ENCODE data around the gene APRT. TPM values are rescaled to one million over a fixed set of nuclear protein-coding genes. Genes with fewer than 3 reads are reported as not detected.

APRT gene
- polyA plus RNA-seq, 3 donors, result 123 to 307 (median 233) TPM

DNA sequence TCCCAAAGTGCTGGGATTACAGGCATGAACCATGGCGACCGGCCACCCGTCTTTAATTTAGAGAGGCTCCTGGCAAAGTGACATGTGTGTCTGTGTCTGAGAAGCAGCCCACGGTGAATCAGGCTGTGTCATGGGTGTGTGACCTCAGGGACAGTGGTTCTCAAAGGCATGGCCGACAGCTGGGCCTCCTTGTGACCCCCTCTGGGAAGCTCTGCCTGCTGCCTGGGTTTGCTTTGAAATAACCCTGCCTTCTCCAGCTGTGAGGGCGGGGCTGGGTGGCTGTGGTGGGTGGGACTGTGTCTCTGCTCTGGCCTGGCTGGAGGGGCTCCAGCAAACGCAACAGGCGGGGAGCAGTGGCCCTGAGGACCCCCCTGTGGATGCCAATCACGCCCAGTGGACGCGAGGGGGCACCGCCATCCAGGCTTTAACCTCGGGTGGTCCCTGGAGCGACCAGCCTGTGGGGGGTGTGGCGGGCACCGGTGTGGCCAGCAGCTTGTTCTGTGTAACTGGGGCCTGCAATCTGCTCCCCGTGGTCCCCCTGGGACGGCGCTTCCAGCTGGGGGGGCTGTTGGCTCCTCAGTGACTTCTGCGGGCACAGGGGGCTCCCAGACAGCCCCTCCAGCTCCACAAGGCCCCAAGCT, 8.8 kb upstream of the APRT start:
- Histone ChIP-seq H4K20me1 (ENCODE audit: insufficient read depth, low read length) (peaks cover 10% of the 10 kb centered on the region), H3K36me3 (replicated peaks in 1 of 2; ENCODE audit: control insufficient read depth in 1 of 2, insufficient read depth in 2 of 2, low read length in 2 of 2) (peaks cover 33 to 41% of the 10 kb centered on the region in 2 donors), H2AFZ (ENCODE audit: insufficient read depth, low read depth, low read length, poor library complexity, severe bottlenecking) (no peak overlapping the region), H3K27ac (ENCODE audit: low read depth in 1 of 2, low read length in 2 of 2) (no peak overlapping the region), H3K27me3 (ENCODE audit: control insufficient read depth in 2 of 2, insufficient read depth in 2 of 2, low read length in 2 of 2) (no peaks in the 10 kb centered on the region), H3K9me3 (replicated peaks in 1 of 2; ENCODE audit: control insufficient read depth in 1 of 2, insufficient read depth in 1 of 2, low read length in 2 of 2) (no peaks in the 10 kb centered on the region), H3K4me2 (replicated peaks; ENCODE audit: extremely low read depth, low read length, poor library complexity, severe bottlenecking) (no peak overlapping the region), H3K9ac (ENCODE audit: insufficient read depth, low read length, poor library complexity, severe bottlenecking) (no peak overlapping the region), H3K4me3 (replicated peaks in 1 of 3; ENCODE audit: low read depth in 2 of 3, low read length in 3 of 3) (no peak overlapping the region), H3K79me2 (ENCODE audit: insufficient read depth, low read length) (no peaks in the 10 kb centered on the region), H3K4me1 (ENCODE audit: control insufficient read depth in 1 of 2, insufficient read depth in 2 of 2, low read length in 2 of 2) (no peaks in the 10 kb centered on the region)
- intact Hi-C loops (cut with micrococcal nuclease), result no loop called here
- Mint-ChIP-seq H3K27me3 (ENCODE audit: low read depth in 3 of 3) (no peaks in the 10 kb centered on the region), H3K9me3 (peaks cover 0 to 3% (median 0%) of the 10 kb centered on the region in 7 donors), H3K36me3 (peaks cover 16 to 53% of the 10 kb centered on the region in 2 donors), H3K27ac (no peak overlapping the region), H3K4me3 (no peak overlapping the region), H3K4me1 (no peaks in the 10 kb centered on the region)
- 95% methylated on average over 17 of the region's 20 CpGs for WGBS (ENCODE audit: insufficient coverage)
- no peak for TF ChIP-seq CTCF (IDR thresholded peaks at IDR 0.05)
- DNase-seq, result no peak

- no peak for TF ChIP-seq CTCF (IDR thresholded peaks at IDR 0.05)
- 90% methylated on average over 11 of the region's 16 CpGs for WGBS (ENCODE audit: insufficient coverage)
- intact Hi-C loops (cut with micrococcal nuclease), result loop anchor here in 1 of 2 donors (10.0 kb wide), 1 partner anchor 396 kb away; the partner anchor contains the start of gene ZNF778
Observed at GRCh38 chr16:88819126-88819525, 7.4 kb upstream of the APRT start.

More at GRCh38 chr16:88819126-88819525, 7.4 kb upstream of the APRT start:
- H3K4me2 ChIP-seq (replicated peaks; ENCODE audit: extremely low read depth, low read length, poor library complexity, severe bottlenecking), result no peak overlapping the region
- Mint-ChIP-seq H3K9me3 (peaks cover 0 to 3% (median 0%) of the 10 kb centered on the region in 7 donors), H3K4me1 (no peaks in the 10 kb centered on the region), H3K27me3 (ENCODE audit: low read depth in 3 of 3) (no peaks in the 10 kb centered on the region), H3K27ac (no peak overlapping the region), H3K4me3 (no peak overlapping the region), H3K36me3 (peaks cover 13 to 45% of the 10 kb centered on the region in 2 donors)
- no peak overlapping the region for H3K9ac ChIP-seq (ENCODE audit: insufficient read depth, low read length, poor library complexity, severe bottlenecking)
- H3K9me3 ChIP-seq (replicated peaks in 1 of 2; ENCODE audit: control insufficient read depth in 1 of 2, insufficient read depth in 1 of 2, low read length in 2 of 2), result no peaks in the 10 kb centered on the region
- no peak overlapping the region for H2AFZ ChIP-seq (ENCODE audit: insufficient read depth, low read depth, low read length, poor library complexity, severe bottlenecking)
- no peaks in the 10 kb centered on the region for H3K27me3 ChIP-seq (ENCODE audit: control insufficient read depth in 2 of 2, insufficient read depth in 2 of 2, low read length in 2 of 2)
- peaks cover 25 to 34% of the 10 kb centered on the region in 2 donors for H3K36me3 ChIP-seq (replicated peaks in 1 of 2; ENCODE audit: control insufficient read depth in 1 of 2, insufficient read depth in 2 of 2, low read length in 2 of 2)
- no peaks in the 10 kb centered on the region for H3K4me1 ChIP-seq (ENCODE audit: control insufficient read depth in 1 of 2, insufficient read depth in 2 of 2, low read length in 2 of 2)
- H3K27ac ChIP-seq (ENCODE audit: low read depth in 1 of 2, low read length in 2 of 2), result no peak overlapping the region
- no peaks in the 10 kb centered on the region for H3K79me2 ChIP-seq (ENCODE audit: insufficient read depth, low read length)
- no peak for DNase-seq
- H4K20me1 ChIP-seq (ENCODE audit: insufficient read depth, low read length), result peaks cover 12% of the 10 kb centered on the region
- no peak overlapping the region for H3K4me3 ChIP-seq (replicated peaks in 1 of 3; ENCODE audit: low read depth in 2 of 3, low read length in 3 of 3)
